ENCODE data around the gene CRYBG1. TPM values are rescaled to one million over a fixed set of nuclear protein-coding genes. Genes with fewer than 3 reads are reported as not detected.

CRYBG1 gene
- total and polyA plus RNA-seq, 2 of the 4 experiments (the other 2 are of a cell fraction), result 0.38 to 1.1 TPM

DNA sequence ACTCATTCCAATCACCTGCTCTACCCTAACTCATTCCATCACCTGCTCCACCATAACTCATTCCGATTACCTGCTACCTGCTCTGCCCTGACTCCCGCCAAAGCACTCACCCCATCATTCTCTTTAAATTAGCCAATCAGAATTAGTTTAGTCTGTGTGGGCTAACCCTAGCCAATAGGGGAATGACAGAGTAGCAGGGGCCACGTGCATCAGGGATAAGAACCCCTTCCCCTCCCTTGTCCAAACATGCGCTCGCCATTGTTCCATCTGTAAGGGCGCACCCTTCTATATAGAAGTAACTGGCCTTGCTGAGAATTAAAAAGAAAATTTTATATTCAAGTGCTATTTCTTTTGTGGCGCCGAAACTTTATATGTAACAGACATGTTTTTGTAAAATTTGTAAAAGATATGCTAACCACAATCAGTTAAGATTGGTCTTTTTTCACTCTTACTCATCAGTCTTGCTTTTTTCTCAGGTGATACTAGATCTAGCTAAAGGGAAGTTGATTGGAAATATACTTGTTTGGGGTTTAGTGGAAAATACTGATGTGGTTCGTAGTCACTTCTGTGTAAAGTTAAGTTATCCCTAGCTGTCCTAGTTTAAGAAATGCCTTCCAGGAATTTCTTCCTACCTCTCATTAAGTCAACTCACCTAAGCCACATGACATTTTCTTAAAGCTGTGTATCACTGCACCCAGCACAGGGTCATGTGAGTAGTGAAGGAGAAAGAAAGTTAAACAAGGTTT is 252.3 kb downstream of the CRYBG1 start:
- no peak overlapping the region for H3K4me3 ChIP-seq (ENCODE audit: insufficient read depth, low read depth, low read length)
- no TSS peak for BruUV-seq (replicated peaks)
- no peak for DNase-seq
- H3K9me3 ChIP-seq (ENCODE audit: control insufficient read depth, insufficient read depth, low read length), result no peaks in the 10 kb centered on the region
- no peak overlapping the region for H2AK9ac ChIP-seq (replicated peaks; ENCODE audit: low read depth, low read length, poor library complexity)
- H2BK15ac ChIP-seq (ENCODE audit: low read depth, low read length), result no peak overlapping the region
- no peak overlapping the region for H2AFZ ChIP-seq (replicated peaks; ENCODE audit: low read length, poor library complexity)
- WGBS, 2 experiments (ENCODE audit: extremely low coverage in 2 of 2, insufficient read length in 1 of 2), result no CpG with 5 or more reads among the region's 9 CpGs
- no peak overlapping the region for H3K18ac ChIP-seq (ENCODE audit: low read depth, low read length)
- H3K79me1 ChIP-seq (ENCODE audit: low read depth in 1 of 2, low read length in 2 of 2), result no peaks in the 10 kb centered on the region
- ChIA-PET CTCF (no interaction called here), POLR2A (ENCODE audit: unreplicated experiment) (interaction anchor here (0.6 kb wide), 1 partner anchor 257 kb away, joined by 3 read pairs; no protein-coding TSS in a partner anchor)
- no peak for ATAC-seq (ENCODE audit: low read depth)
- H3K23ac ChIP-seq (ENCODE audit: low read depth, low read length), result no peak overlapping the region
- H2AK5ac ChIP-seq (ENCODE audit: low read depth, low read length), result no peak overlapping the region
- H3K27ac ChIP-seq (ENCODE audit: insufficient read depth, low read length), result no peak overlapping the region
- TF ChIP-seq POLR2A (IDR thresholded peaks at IDR 0.05; ENCODE audit: low read depth, low read length) (no peak), SMC3 (IDR thresholded peaks at IDR 0.05; ENCODE audit: low read depth, low read length) (no peak), NFE2L2 (IDR thresholded peaks at IDR 0.05; ENCODE audit: low read depth, low read length) (no peak), BHLHE40 (IDR thresholded peaks at IDR 0.05; ENCODE audit: low read depth, low read length) (no peak), MXI1 (IDR thresholded peaks at IDR 0.05; ENCODE audit: borderline replicate concordance, low read depth, low read length) (no peak), MAFK (IDR thresholded peaks at IDR 0.05; ENCODE audit: low read depth, low read length) (no peak)
- H4K20me1 ChIP-seq (ENCODE audit: insufficient read depth, low read length), result no peaks in the 10 kb centered on the region
- no peak overlapping the region for H2BK120ac ChIP-seq (ENCODE audit: low read depth, low read length)
- H3K9me1 ChIP-seq (ENCODE audit: insufficient read depth, low read length), result no peaks in the 10 kb centered on the region
- no peaks in the 10 kb centered on the region for H3K27me3 ChIP-seq (ENCODE audit: control insufficient read depth, insufficient read depth, low read length)
- H4K91ac ChIP-seq (ENCODE audit: insufficient read depth, low read depth, low read length), result no peak overlapping the region
- no peaks in the 10 kb centered on the region for H3K4me1 ChIP-seq (ENCODE audit: control insufficient read depth, insufficient read depth, low read length)
- no peak overlapping the region for H3K4me2 ChIP-seq (ENCODE audit: low read depth, low read length)
- H3K4ac ChIP-seq (ENCODE audit: low read depth, low read length), result no peak overlapping the region
- intact Hi-C loops (cut with micrococcal nuclease), result no loop called here
- dilution Hi-C loops (cut with HindIII; ENCODE audit: low sequenced_read_pairs, unreplicated experiment), result no loop called here
- no peak overlapping the region for H2BK5ac ChIP-seq (ENCODE audit: low read depth, low read length, poor library complexity, severe bottlenecking)
- H3K56ac ChIP-seq (ENCODE audit: extremely low read depth, insufficient read depth, low read length), result no peak overlapping the region
- no peak overlapping the region for H3K14ac ChIP-seq (replicated peaks; ENCODE audit: low read depth, low read length)
- no peak overlapping the region for H2BK20ac ChIP-seq (ENCODE audit: low read depth, low read length)
- in situ Hi-C loops (cut with MboI; ENCODE audit: low sequenced_read_pairs), result no loop called here
- no peaks in the 10 kb centered on the region for H3K36me3 ChIP-seq (ENCODE audit: control insufficient read depth, insufficient read depth, low read length)
- H3K9ac ChIP-seq (ENCODE audit: low read depth, low read length), result no peak overlapping the region
- no peak overlapping the region for H4K5ac ChIP-seq (ENCODE audit: low read depth, low read length)
- no peak overlapping the region for H4K8ac ChIP-seq (ENCODE audit: low read depth in 2 of 2, low read length in 2 of 2)

All from IMR-90 (cell line).